Measurements from ENCODE around the gene LRFN2.

Gene LRFN2

GRCh38 chr6:40626886-40627285 lies 39.7 kb upstream of the LRFN2 start:
- no peak for DNase-seq (ENCODE audit: low spot score)
- TF ChIP-seq CTCF (IDR thresholded peaks at IDR 0.05; ENCODE audit: extremely low read depth, missing control alignments) = no peak

- no peak for TF ChIP-seq CTCF (IDR thresholded peaks at IDR 0.05; ENCODE audit: extremely low read depth, missing control alignments)
- DNase-seq (ENCODE audit: low spot score) = no peak
These were observed 36.8 kb upstream of the LRFN2 start for GRCh38 chr6:40623932-40624331.

GRCh38 chr6:40623178-40623577 lies 36.0 kb upstream of the LRFN2 start:
- no peak for TF ChIP-seq CTCF (IDR thresholded peaks at IDR 0.05; ENCODE audit: extremely low read depth, missing control alignments)

GRCh38 chr6:40620574-40621240 lies 33.5 kb upstream of the LRFN2 start:
- TF ChIP-seq CTCF (IDR thresholded peaks at IDR 0.05; ENCODE audit: extremely low read depth, missing control alignments) = no peak
- DNase-seq (ENCODE audit: low spot score) = no peak

More at GRCh38 chr6:40623178-40623577, 36.0 kb upstream of the LRFN2 start:
- no peak for DNase-seq (ENCODE audit: low spot score)

GRCh38 chr6:40614671-40615070 lies 27.5 kb upstream of the LRFN2 start:
- no peak for TF ChIP-seq CTCF (IDR thresholded peaks at IDR 0.05; ENCODE audit: extremely low read depth, missing control alignments)
- no peak for DNase-seq (ENCODE audit: low spot score)

GRCh38 chr6:40611912-40612311 lies 24.7 kb upstream of the LRFN2 start:
- TF ChIP-seq CTCF (IDR thresholded peaks at IDR 0.05; ENCODE audit: extremely low read depth, missing control alignments) = no peak
- no peak for DNase-seq (ENCODE audit: low spot score)

- TF ChIP-seq CTCF (IDR thresholded peaks at IDR 0.05; ENCODE audit: extremely low read depth, missing control alignments) = no peak
- DNase-seq (ENCODE audit: low spot score) = no peak
These were observed 24.3 kb upstream of the LRFN2 start for GRCh38 chr6:40611434-40611833.

All from GM20000 (cell line).